GM23248 (cell line): ENCODE data around the gene DYNLRB1.
"Not testable (repeated sequence)": the region's sequence is repeated elsewhere in the genome, so short reads cannot be mapped to it uniquely, and the experiment has no call there.

Experiments
- EZH2 ChIP-seq: fragments of 200-600 bp; sonication (generic); IDR thresholded peaks from 2 replicates; pipeline ENCODE4 v1.6.1; 2018; ENCODE audit warnings: antibody characterized with exemption, mild to moderate bottlenecking; ENCODE audit not compliant: insufficient read depth, poor library complexity, severe bottlenecking
- EZH2phosphoT487 ChIP-seq: fragments of 200-600 bp; sonication (generic); IDR thresholded peaks from 2 replicates; pipeline ENCODE4 v1.6.1; 2018; ENCODE audit warnings: antibody characterized with exemption, moderate library complexity, mild to moderate bottlenecking, low read depth; ENCODE audit not compliant: insufficient read depth

DNA sequence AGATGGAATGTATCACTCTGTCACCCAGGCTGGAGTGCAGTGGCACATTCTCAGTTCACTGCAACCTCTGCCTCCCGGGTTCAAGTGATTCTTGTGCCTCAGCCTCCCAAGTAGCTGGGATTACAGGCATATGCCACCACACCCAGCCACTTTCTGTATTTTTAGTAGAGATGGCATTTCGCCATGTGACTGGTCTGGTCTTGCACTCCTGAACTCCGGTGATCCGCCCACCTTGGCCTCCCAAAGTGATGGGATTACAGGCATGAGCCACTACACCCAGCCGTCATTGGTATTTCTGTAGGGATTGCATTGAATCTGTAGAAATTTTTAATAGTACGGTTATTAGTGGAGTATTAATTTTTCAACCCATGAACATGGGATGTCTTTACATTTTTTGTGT is 18.6 kb upstream of the DYNLRB1 start:
- TF ChIP-seq EZH2phosphoT487, EZH2: not testable (repeated sequence)
